ENCODE results near the gene TTLL7.

The TTLL7 gene

DNA sequence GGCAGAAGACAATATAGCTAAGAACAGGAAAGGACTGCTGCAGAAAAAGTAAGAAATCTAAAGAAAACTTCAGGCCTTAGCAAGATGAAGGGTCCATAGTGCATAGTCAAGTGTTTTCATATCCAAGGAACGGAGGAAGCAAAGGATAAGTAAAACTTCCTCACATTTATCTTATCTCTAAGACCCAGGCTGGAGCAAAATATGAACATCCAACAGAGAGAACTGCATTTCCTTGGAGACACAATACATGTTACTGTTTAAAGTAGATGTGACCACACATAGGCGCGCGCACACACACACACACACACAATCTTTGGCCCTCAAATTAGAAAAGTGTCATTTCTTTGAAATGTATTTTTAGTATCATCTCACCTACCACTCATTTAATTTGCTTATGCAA, 66.7 kb downstream of the TTLL7 start:
- TF ChIP-seq, protein P1, sequence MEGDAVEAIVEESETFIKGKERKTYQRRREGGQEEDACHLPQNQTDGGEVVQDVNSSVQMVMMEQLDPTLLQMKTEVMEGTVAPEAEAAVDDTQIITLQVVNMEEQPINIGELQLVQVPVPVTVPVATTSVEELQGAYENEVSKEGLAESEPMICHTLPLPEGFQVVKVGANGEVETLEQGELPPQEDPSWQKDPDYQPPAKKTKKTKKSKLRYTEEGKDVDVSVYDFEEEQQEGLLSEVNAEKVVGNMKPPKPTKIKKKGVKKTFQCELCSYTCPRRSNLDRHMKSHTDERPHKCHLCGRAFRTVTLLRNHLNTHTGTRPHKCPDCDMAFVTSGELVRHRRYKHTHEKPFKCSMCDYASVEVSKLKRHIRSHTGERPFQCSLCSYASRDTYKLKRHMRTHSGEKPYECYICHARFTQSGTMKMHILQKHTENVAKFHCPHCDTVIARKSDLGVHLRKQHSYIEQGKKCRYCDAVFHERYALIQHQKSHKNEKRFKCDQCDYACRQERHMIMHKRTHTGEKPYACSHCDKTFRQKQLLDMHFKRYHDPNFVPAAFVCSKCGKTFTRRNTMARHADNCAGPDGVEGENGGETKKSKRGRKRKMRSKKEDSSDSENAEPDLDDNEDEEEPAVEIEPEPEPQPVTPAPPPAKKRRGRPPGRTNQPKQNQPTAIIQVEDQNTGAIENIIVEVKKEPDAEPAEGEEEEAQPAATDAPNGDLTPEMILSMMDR (conservative IDR thresholded peaks at IDR 0.05; ENCODE audit: low read length) = no peak
- DNase-seq (ENCODE audit: low read depth) = no peak
- no peak overlapping the region for H3K4me3 ChIP-seq (ENCODE audit: low read length)

DNA sequence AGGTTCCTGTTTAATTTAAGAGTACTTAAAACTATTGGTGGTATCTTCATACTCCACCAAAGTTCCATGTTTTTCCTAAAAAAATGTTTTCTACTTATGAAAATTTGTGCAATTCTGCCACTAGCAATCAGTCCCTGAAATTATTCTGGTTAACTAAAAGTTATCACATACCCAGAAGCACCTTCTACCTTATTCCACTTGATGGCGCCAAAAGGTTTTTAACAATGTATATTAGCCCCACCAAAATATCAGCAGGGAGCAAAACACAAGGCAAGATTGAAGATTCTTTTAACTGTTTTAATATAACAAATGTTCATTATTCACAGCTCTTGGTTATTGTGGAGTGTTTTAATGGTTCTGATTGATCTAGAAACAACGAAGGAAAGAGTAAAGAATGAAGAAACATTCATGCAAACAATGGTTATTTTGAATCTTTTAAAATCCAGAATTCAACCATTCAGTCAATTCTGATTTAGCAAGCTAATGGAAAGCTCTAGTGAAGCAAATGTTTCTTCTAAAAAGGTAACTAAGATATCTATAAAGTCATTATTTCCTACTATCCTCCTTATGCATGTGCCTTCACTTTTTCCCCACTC, 67.2 kb downstream of the TTLL7 start:
- no peak overlapping the region for H3K4me3 ChIP-seq (ENCODE audit: low read length)
- peak; percentile 56 for DNase-seq (ENCODE audit: low read depth)

DNA sequence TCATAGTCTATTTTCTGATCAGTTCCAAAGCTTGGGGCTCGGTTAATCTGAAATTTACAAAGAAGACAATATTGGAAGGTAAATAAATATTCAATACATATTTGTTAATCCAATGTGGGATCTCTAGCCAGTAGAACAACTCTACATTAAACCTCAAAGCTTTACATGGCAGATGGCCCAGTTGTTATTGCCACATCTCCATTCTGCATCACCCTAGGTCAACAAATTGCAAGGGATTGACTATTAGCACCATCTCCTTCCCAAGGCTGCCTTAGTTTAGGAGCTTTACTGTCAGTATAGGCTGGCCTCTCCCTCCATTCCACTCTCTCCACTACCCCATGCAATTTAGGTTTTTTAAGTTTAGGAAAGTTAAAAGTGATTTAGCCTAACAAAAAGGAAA, 69.7 kb downstream of the TTLL7 start:
- H3K4me3 ChIP-seq (ENCODE audit: low read length) = no peak overlapping the region
- peak; percentile 75 for DNase-seq (ENCODE audit: low read depth)
- TF ChIP-seq, protein P1 (conservative IDR thresholded peaks at IDR 0.05; ENCODE audit: low read length) = no peak

More for the DNA sequence above, 67.2 kb downstream of the TTLL7 start:
- TF ChIP-seq, protein P1 (conservative IDR thresholded peaks at IDR 0.05; ENCODE audit: low read length) = peak; percentile 87

DNA sequence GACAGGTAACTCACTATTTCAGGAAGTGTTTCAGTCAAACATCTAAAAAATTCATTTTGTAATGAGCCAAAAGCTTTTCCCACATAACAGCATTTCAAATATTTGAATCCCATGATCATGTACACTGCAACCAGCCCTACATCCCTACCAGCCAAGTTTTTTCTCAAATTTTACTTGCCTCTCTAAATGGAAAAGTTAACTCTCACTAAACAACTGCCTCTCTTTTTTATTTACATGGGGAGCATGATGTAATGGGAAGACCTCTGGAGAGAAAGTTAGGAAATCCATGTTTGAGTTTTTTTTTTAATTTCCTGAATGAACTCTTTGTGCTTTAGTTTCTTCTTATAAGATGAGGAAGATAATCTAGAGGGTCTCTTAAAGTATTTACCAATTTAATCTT, 70.5 kb downstream of the TTLL7 start:
- no peak overlapping the region for H3K4me3 ChIP-seq (ENCODE audit: low read length)
- TF ChIP-seq, protein P1 (conservative IDR thresholded peaks at IDR 0.05; ENCODE audit: low read length) = no peak
- peak; percentile 24 for DNase-seq (ENCODE audit: low read depth)

DNA sequence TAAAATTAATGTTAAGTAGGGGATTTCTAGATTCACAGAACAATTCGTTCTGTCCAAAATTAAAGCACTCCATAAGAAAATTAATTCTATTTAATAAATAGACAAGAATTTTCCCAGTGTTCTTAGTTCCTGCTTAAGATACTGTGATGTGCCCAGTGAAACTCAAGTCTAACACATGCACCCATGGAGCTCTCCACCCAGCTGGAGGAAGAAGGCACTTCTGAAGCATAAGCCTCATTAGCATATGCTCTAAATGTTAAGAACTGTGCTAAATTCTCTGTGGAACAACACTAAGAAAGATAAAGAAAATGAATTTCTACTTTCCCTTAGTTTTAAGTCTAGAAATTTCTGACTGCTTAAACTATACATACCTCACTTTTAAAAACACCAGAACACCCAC, 71.2 kb downstream of the TTLL7 start:
- TF ChIP-seq, protein P1 (conservative IDR thresholded peaks at IDR 0.05; ENCODE audit: low read length) = no peak
- DNase-seq (ENCODE audit: low read depth) = no peak
- no peak overlapping the region for H3K4me3 ChIP-seq (ENCODE audit: low read length)

DNA sequence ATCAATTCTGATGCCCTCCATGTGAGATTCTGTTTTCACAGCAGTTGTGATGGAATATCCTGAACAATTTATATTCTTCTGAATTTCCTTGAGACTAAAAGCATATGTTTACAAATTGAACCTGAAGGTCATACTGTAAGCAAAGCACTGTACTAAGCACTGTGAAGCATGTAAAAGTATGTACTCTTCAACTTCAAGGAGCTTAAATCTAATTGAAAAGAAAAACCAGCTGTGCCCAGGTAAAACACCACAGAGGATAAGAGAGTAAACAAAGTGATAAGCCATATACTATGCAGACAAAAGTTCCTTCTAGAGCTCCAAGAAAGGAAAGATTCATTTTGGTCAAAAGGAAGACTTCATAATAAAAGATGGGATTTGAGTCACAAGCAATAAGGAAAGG, 71.9 kb downstream of the TTLL7 start:
- no peak overlapping the region for H3K4me3 ChIP-seq (ENCODE audit: low read length)
- DNase-seq (ENCODE audit: low read depth) = no peak
- TF ChIP-seq, protein P1 (conservative IDR thresholded peaks at IDR 0.05; ENCODE audit: low read length) = no peak

DNA sequence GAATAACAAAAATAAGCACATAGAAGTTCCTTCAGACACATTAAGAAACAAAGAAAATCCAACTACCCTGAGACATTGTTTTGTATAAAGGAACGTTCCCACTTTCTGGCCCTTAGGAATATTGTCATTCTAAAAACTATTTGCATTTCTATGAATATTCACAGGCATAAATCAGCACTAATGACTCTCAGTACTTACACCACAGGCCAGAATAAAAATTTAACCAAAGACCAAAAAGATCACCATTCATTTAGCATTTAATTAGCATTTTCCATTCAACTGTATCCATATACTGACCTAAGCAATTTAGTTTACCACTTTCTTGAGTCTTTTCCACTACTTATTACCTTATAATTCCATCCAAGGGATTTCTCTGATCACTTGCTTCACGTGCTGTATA, 75.4 kb downstream of the TTLL7 start:
- DNase-seq (ENCODE audit: low read depth) = no peak
- TF ChIP-seq, protein P1 (conservative IDR thresholded peaks at IDR 0.05; ENCODE audit: low read length) = no peak
- H3K4me3 ChIP-seq (ENCODE audit: low read length) = no peak overlapping the region
